K562 treated with DMSO at 1 percent for 4 hours (cell line): Measurements from ENCODE around the gene ADAT3. TPM values are rescaled to one million over a fixed set of nuclear protein-coding genes. Genes with fewer than 3 reads are reported as not detected.

Experiments used
- total RNA-seq: library from RNA; unstranded; fragments of 300-600 nt; gene quantifications from 2 replicates; pipeline ENCODE4 v1.2.3, GENCODE V29; 2022; ENCODE audit not compliant: insufficient read depth

ADAT3 gene
- 17.2 and 23.5 TPM in 2 replicates for total RNA-seq

GRCh38 chr19:1905110-1905862 is at the start of gene ADAT3, which contains the start of gene SCAMP4:
Gene ADAT3, plus strand, starts transcription at chr19:1905399. Its CDS starts 6,649 bp downstream, at chr19:1912048.
Gene SCAMP4, plus strand, starts transcription at chr19:1905399. Its CDS starts 9,621 bp downstream, at chr19:1915020.

GRCh38 chr19:1863328-1863637 is 41.9 kb upstream of the ADAT3 start, which contains the start of gene KLF16:
Gene KLF16, minus strand, starts transcription at chr19:1863579. Its CDS starts 82 bp downstream, at chr19:1863497.

GRCh38 chr19:1885398-1886119 is 19.6 kb upstream of the ADAT3 start, which contains the start of gene ABHD17A:
Gene ABHD17A, minus strand, starts transcription at chr19:1885496. Its CDS starts 3,930 bp downstream, at chr19:1881566.

GRCh38 chr19:1941146-1942077 is 36.2 kb downstream of the ADAT3 start, which contains the start of gene CSNK1G2:
Gene CSNK1G2, plus strand, starts transcription at chr19:1941172. Its CDS starts 28,601 bp downstream, at chr19:1969773.

Other genes with a start within 250 kb of the ADAT3 start
- not detected in 2 replicates for gene ONECUT3, start 151.9 kb upstream of the ADAT3 start, total RNA-seq
- gene ATP8B3, start 93.1 kb upstream of the ADAT3 start, total RNA-seq = 2.9 and 3.1 TPM in 2 replicates
- 29.2 and 37.3 TPM in 2 replicates for gene REXO1, start 56.9 kb upstream of the ADAT3 start, total RNA-seq
- gene KLF16, start 41.8 kb upstream of the ADAT3 start, total RNA-seq = 18.8 and 36.0 TPM in 2 replicates
- gene ABHD17A, start 19.9 kb upstream of the ADAT3 start, total RNA-seq = 138 and 148 TPM in 2 replicates
- gene SCAMP4, start within 50 bp of the ADAT3 start, total RNA-seq = 54.0 and 61.0 TPM in 2 replicates
- 70.6 and 94.9 TPM in 2 replicates for gene CSNK1G2, start 35.8 kb downstream of the ADAT3 start, total RNA-seq
- gene BTBD2, start 110.3 kb downstream of the ADAT3 start, total RNA-seq = 73.4 and 74.1 TPM in 2 replicates
- 307 and 424 TPM in 2 replicates for gene MKNK2, start 145.8 kb downstream of the ADAT3 start, total RNA-seq
- gene MOB3A, start 190.9 kb downstream of the ADAT3 start, total RNA-seq = 9.4 and 12.8 TPM in 2 replicates
- gene IZUMO4, start 191.5 kb downstream of the ADAT3 start, total RNA-seq = 1.6 and 2.1 TPM in 2 replicates
- 105 and 113 TPM in 2 replicates for gene AP3D1, start 246.2 kb downstream of the ADAT3 start, total RNA-seq